CD8-positive, alpha-beta memory T cell (primary cell): Measurements from ENCODE around the gene BTBD8. TPM values are rescaled to one million over a fixed set of nuclear protein-coding genes. Genes with fewer than 3 reads are reported as not detected.

Source experiments
- CTCF ChIA-PET: fragments of 350-600 bp; sonication (Branson Sonifier 250); formaldehyde crosslinking; loops from one replicate; lab custom pipeline; 2021; ENCODE audit warnings: antibody characterized with exemption; lab: Charles Lee
- POLR2A ChIA-PET: fragments of 350-600 bp; sonication (Branson Sonifier 250); formaldehyde crosslinking; loops from one replicate; lab custom pipeline; 2021; ENCODE audit warnings: antibody characterized with exemption; lab: Charles Lee
- DNase-seq, 5 donors: peaks; one replicate each; pipeline versions ENCODE4 v3.0.0 to v3.0.0-alpha.2; 2020 to 2022; ENCODE audit warnings: mixed read lengths in 1 of 5
- H3K27ac ChIP-seq: one replicate; pipeline ENCODE4 v1.7.0; 2013; ENCODE audit warnings: low read depth, mild to moderate bottlenecking, low read length, moderate library complexity
- H3K27me3 ChIP-seq: 2 replicates; pipeline ENCODE4 v1.7.0; 2013; ENCODE audit warnings: low read length, mild to moderate bottlenecking; ENCODE audit not compliant: insufficient read depth, poor library complexity, severe bottlenecking
- H3K36me3 ChIP-seq: 2 replicates; pipeline ENCODE4 v1.7.0; 2013; ENCODE audit warnings: mild to moderate bottlenecking, low read length, moderate library complexity; ENCODE audit not compliant: insufficient read depth
- H3K4me1 ChIP-seq: 2 replicates; pipeline ENCODE4 v1.7.0; 2013; ENCODE audit warnings: mild to moderate bottlenecking, low read length, moderate library complexity; ENCODE audit not compliant: insufficient read depth
- H3K4me3 ChIP-seq: 2 replicates; pipeline ENCODE4 v1.7.0; 2013; ENCODE audit warnings: mild to moderate bottlenecking, low read length
- H3K9me3 ChIP-seq: 2 replicates; pipeline ENCODE4 v1.7.0; 2013; ENCODE audit warnings: mild to moderate bottlenecking, low read length
- H3K27ac Mint-ChIP-seq, 8 donors: one replicate each; pipeline ENCODE4 v1.8.0; 2020 to 2021; ENCODE audit warnings: mixed read lengths in 8 of 8, mild to moderate bottlenecking in 6 of 8, inconsistent platforms in 3 of 8, moderate library complexity in 3 of 8
- H3K27me3 Mint-ChIP-seq, 2 donors: one replicate each; pipeline ENCODE4 v1.8.0; 2020 to 2021; ENCODE audit warnings: mixed read lengths in 2 of 2, mild to moderate bottlenecking in 1 of 2, moderate library complexity in 1 of 2
- H3K36me3 Mint-ChIP-seq, 3 donors: one replicate each; pipeline ENCODE4 v1.8.0; 2020 to 2021; ENCODE audit warnings: mixed read lengths in 3 of 3, inconsistent platforms in 1 of 3, mild to moderate bottlenecking in 1 of 3
- H3K4me1 Mint-ChIP-seq, 3 donors: one replicate each; pipeline ENCODE4 v1.8.0; 2020 to 2021; ENCODE audit warnings: mixed read lengths in 3 of 3, inconsistent platforms in 1 of 3, mild to moderate bottlenecking in 1 of 3
- H3K4me3 Mint-ChIP-seq, 7 donors: one replicate each; pipeline ENCODE4 v1.8.0; 2020 to 2021; ENCODE audit warnings: mixed read lengths in 7 of 7, mild to moderate bottlenecking in 6 of 7, moderate library complexity in 4 of 7, inconsistent platforms in 2 of 7
- H3K9me3 Mint-ChIP-seq, 5 donors: one replicate each; pipeline ENCODE4 v1.8.0; 2020 to 2022; ENCODE audit warnings: mixed read lengths in 5 of 5, mild to moderate bottlenecking in 3 of 5, moderate library complexity in 2 of 5, inconsistent platforms in 1 of 5
- polyA plus RNA-seq: library from polyadenylated mRNA; unstranded; fragments of 300-500 nt; fragmentation: Illumina TruSeq; gene quantifications from one replicate; pipeline ENCODE4 v1.2.3, GENCODE V29; 2021
- total RNA-seq, 2 experiments: library from RNA; stranded (reverse); gene quantifications; one replicate each; pipeline ENCODE4 v1.2.3, GENCODE V29; 2021

Gene BTBD8
- total and polyA plus RNA-seq, 3 experiments from 2014 or later = 0.58 to 1.4 (median 1.2) TPM

GRCh38 chr1:92168657-92169056 lies 88.5 kb downstream of the BTBD8 start:
- POLR2A ChIA-PET = no interaction called here
- no peaks in the 10 kb centered on the region for H3K4me1 ChIP-seq
- no peak for DNase-seq
- Mint-ChIP-seq H3K27ac (no peak overlapping the region), H3K4me3 (no peak overlapping the region), H3K9me3 (no peaks in the 10 kb centered on the region), H3K4me1 (no peaks in the 10 kb centered on the region), H3K27me3 (no peaks in the 10 kb centered on the region), H3K36me3 (peaks cover 5 to 6% (median 5%) of the 10 kb centered on the region in 3 donors)
- H3K27ac ChIP-seq = no peak overlapping the region
- H3K36me3 ChIP-seq = no peaks in the 10 kb centered on the region
- H3K4me3 ChIP-seq = no peak overlapping the region
- no peaks in the 10 kb centered on the region for H3K27me3 ChIP-seq
- CTCF ChIA-PET = no interaction called here
- H3K9me3 ChIP-seq = no peaks in the 10 kb centered on the region

GRCh38 chr1:92169214-92170005 lies 89.3 kb downstream of the BTBD8 start:
- POLR2A ChIA-PET = no interaction called here

GRCh38 chr1:92184632-92185031 lies 104.5 kb downstream of the BTBD8 start:
- H3K9me3 ChIP-seq = no peaks in the 10 kb centered on the region
- H3K36me3 ChIP-seq = no peaks in the 10 kb centered on the region
- Mint-ChIP-seq H3K27ac (no peak overlapping the region), H3K27me3 (peaks cover 2 to 4% of the 10 kb centered on the region in 2 donors), H3K36me3 (peaks cover 10 to 24% (median 18%) of the 10 kb centered on the region in 3 donors), H3K4me3 (no peak overlapping the region), H3K4me1 (no peaks in the 10 kb centered on the region), H3K9me3 (no peaks in the 10 kb centered on the region)
- H3K27ac ChIP-seq = no peak overlapping the region
- CTCF ChIA-PET = no interaction called here
- H3K4me1 ChIP-seq = no peaks in the 10 kb centered on the region
- POLR2A ChIA-PET = no interaction called here
- no peak for DNase-seq
- H3K27me3 ChIP-seq = no peaks in the 10 kb centered on the region
- H3K4me3 ChIP-seq = no peak overlapping the region

More at GRCh38 chr1:92169214-92170005, 89.3 kb downstream of the BTBD8 start:
- Mint-ChIP-seq H3K9me3 (no peaks in the 10 kb centered on the region), H3K4me1 (no peaks in the 10 kb centered on the region), H3K27me3 (no peaks in the 10 kb centered on the region), H3K36me3 (peaks cover 5 to 7% (median 5%) of the 10 kb centered on the region in 3 donors), H3K27ac (no peak overlapping the region), H3K4me3 (no peak overlapping the region)
- Histone ChIP-seq H3K36me3 (no peaks in the 10 kb centered on the region), H3K4me3 (no peak overlapping the region), H3K4me1 (no peaks in the 10 kb centered on the region), H3K9me3 (no peaks in the 10 kb centered on the region), H3K27ac (no peak overlapping the region), H3K27me3 (no peaks in the 10 kb centered on the region)
- DNase-seq = no peak
- CTCF ChIA-PET = no interaction called here

GRCh38 chr1:92186081-92186480 lies 105.9 kb downstream of the BTBD8 start:
- Mint-ChIP-seq H3K27me3 (peaks cover 3 to 4% of the 10 kb centered on the region in 2 donors), H3K27ac (no peak overlapping the region), H3K36me3 (peaks cover 3 to 12% (median 8%) of the 10 kb centered on the region in 3 donors), H3K4me3 (no peak overlapping the region), H3K4me1 (no peaks in the 10 kb centered on the region), H3K9me3 (no peaks in the 10 kb centered on the region)
- no peaks in the 10 kb centered on the region for H3K36me3 ChIP-seq
- DNase-seq = no peak
- H3K4me1 ChIP-seq = no peaks in the 10 kb centered on the region
- no peak overlapping the region for H3K4me3 ChIP-seq
- ChIA-PET POLR2A (no interaction called here), CTCF (no interaction called here)
- no peaks in the 10 kb centered on the region for H3K27me3 ChIP-seq
- no peak overlapping the region for H3K27ac ChIP-seq
- no peaks in the 10 kb centered on the region for H3K9me3 ChIP-seq

- no peaks in the 10 kb centered on the region for H3K4me1 Mint-ChIP-seq
Measured at GRCh38 chr1:92188436-92189255, 108.5 kb downstream of the BTBD8 start.

GRCh38 chr1:92191726-92192125 lies 111.6 kb downstream of the BTBD8 start:
- CTCF ChIA-PET = interaction anchor here (1.6 kb wide), 1 partner anchor 10 kb away, joined by 3 read pairs; no protein-coding TSS in a partner anchor
- Histone ChIP-seq H3K27me3 (no peaks in the 10 kb centered on the region), H3K9me3 (no peaks in the 10 kb centered on the region), H3K4me3 (no peak overlapping the region), H3K4me1 (no peaks in the 10 kb centered on the region), H3K36me3 (no peaks in the 10 kb centered on the region), H3K27ac (no peak overlapping the region)
- Mint-ChIP-seq H3K27me3 (peaks cover 11 to 16% of the 10 kb centered on the region in 2 donors), H3K4me3 (no peak overlapping the region), H3K27ac (no peak overlapping the region), H3K4me1 (no peaks in the 10 kb centered on the region), H3K36me3 (no peaks in the 10 kb centered on the region), H3K9me3 (no peaks in the 10 kb centered on the region)
- no peak for DNase-seq
- POLR2A ChIA-PET = no interaction called here

More at GRCh38 chr1:92188436-92189255, 108.5 kb downstream of the BTBD8 start:
- Mint-ChIP-seq H3K27me3 (peaks cover 9 to 13% of the 10 kb centered on the region in 2 donors), H3K9me3 (no peaks in the 10 kb centered on the region), H3K27ac (no peak overlapping the region), H3K4me3 (no peak overlapping the region), H3K36me3 (peaks cover 0 to 8% (median 4%) of the 10 kb centered on the region in 3 donors)
- H3K4me3 ChIP-seq = no peak overlapping the region
- ChIA-PET POLR2A (no interaction called here), CTCF (no interaction called here)
- DNase-seq = no peak
- H3K4me1 ChIP-seq = no peaks in the 10 kb centered on the region
- H3K27ac ChIP-seq = no peak overlapping the region
- no peaks in the 10 kb centered on the region for H3K27me3 ChIP-seq
- H3K9me3 ChIP-seq = no peaks in the 10 kb centered on the region
- no peaks in the 10 kb centered on the region for H3K36me3 ChIP-seq

GRCh38 chr1:92192246-92192645 lies 112.1 kb downstream of the BTBD8 start:
- DNase-seq = no peak
- H3K27ac Mint-ChIP-seq = no peak overlapping the region
- Histone ChIP-seq H3K27ac (no peak overlapping the region), H3K9me3 (no peaks in the 10 kb centered on the region), H3K4me1 (no peaks in the 10 kb centered on the region), H3K36me3 (no peaks in the 10 kb centered on the region), H3K4me3 (no peak overlapping the region), H3K27me3 (no peaks in the 10 kb centered on the region)
- H3K4me3 Mint-ChIP-seq = no peak overlapping the region
- peaks cover 11 to 16% of the 10 kb centered on the region in 2 donors for H3K27me3 Mint-ChIP-seq
- no peaks in the 10 kb centered on the region for H3K36me3 Mint-ChIP-seq
- peaks cover 0 to 3% (median 2%) of the 10 kb centered on the region in 3 donors for H3K4me1 Mint-ChIP-seq
- CTCF ChIA-PET = no interaction called here
- H3K9me3 Mint-ChIP-seq = no peaks in the 10 kb centered on the region
- POLR2A ChIA-PET = no interaction called here

- Histone ChIP-seq H3K27me3 (no peaks in the 10 kb centered on the region), H3K27ac (no peak overlapping the region), H3K9me3 (no peaks in the 10 kb centered on the region), H3K36me3 (no peaks in the 10 kb centered on the region), H3K4me1 (no peaks in the 10 kb centered on the region), H3K4me3 (no peak overlapping the region)
- peaks cover 0 to 3% (median 2%) of the 10 kb centered on the region in 3 donors for H3K4me1 Mint-ChIP-seq
- ChIA-PET POLR2A (no interaction called here), CTCF (no interaction called here)
- no peaks in the 10 kb centered on the region for H3K9me3 Mint-ChIP-seq
- H3K27me3 Mint-ChIP-seq = peaks cover 9 to 13% of the 10 kb centered on the region in 2 donors
- no peak overlapping the region for H3K27ac Mint-ChIP-seq
- no peaks in the 10 kb centered on the region for H3K36me3 Mint-ChIP-seq
- no peak overlapping the region for H3K4me3 Mint-ChIP-seq
- DNase-seq = no peak
Measured at GRCh38 chr1:92194511-92194910, 114.4 kb downstream of the BTBD8 start.
